Measurements from ENCODE around the gene SZT2. TPM values are rescaled to one million over a fixed set of nuclear protein-coding genes. Genes with fewer than 3 reads are reported as not detected.

The SZT2 gene
- total RNA-seq, 1 donor from 2014 or later: 24.8 TPM

DNA sequence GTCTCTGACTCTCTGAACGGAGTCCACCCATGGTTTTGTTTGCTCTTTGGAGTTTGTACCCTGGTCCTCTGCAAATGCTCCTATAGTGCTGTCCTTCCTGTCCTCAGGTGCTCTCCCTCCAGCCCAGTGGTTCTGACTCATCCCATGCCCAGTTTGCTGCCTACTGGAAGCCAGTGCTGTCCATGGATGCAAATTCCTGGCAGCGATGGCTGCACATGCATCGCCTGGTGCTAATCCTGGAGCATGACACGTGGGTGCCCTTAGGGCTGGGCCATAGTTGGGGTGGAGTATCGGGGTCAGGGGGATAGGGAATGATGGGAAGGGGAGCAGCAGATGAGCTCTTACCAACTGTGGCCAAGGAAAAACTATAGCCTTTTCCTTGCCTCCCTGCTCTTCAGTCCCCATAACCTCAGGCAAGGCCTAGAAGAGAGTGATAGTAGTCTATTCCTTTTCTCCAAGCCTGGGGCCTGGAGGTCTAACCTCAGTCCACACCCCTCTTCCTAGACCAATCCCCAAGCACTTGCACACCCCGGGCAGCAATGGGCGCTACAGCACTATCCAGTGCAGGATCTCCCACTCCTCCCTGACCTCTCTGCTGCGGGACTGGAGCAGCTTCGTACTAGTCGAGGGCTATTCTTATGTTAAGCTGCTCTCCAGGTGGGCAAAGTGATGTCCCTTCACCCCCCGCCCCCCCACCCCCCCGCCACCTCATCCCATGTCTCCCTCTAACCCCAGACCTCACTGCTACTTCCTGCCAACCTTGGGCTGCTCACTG lies 32.5 kb downstream of the SZT2 start:
- intact Hi-C loops (cut with micrococcal nuclease): no loop called here
- peaks cover 97% of the 10 kb centered on the region for H3K36me3 ChIP-seq
- no peaks in the 10 kb centered on the region for H3K9me3 ChIP-seq (replicated peaks)
- no peak overlapping the region for H3K27ac ChIP-seq (replicated peaks)
- H3K27me3 ChIP-seq (ENCODE audit: low read depth): no peaks in the 10 kb centered on the region
- H3K4me3 ChIP-seq: no peak overlapping the region
- no peak for DNase-seq
- TF ChIP-seq, protein P1, sequence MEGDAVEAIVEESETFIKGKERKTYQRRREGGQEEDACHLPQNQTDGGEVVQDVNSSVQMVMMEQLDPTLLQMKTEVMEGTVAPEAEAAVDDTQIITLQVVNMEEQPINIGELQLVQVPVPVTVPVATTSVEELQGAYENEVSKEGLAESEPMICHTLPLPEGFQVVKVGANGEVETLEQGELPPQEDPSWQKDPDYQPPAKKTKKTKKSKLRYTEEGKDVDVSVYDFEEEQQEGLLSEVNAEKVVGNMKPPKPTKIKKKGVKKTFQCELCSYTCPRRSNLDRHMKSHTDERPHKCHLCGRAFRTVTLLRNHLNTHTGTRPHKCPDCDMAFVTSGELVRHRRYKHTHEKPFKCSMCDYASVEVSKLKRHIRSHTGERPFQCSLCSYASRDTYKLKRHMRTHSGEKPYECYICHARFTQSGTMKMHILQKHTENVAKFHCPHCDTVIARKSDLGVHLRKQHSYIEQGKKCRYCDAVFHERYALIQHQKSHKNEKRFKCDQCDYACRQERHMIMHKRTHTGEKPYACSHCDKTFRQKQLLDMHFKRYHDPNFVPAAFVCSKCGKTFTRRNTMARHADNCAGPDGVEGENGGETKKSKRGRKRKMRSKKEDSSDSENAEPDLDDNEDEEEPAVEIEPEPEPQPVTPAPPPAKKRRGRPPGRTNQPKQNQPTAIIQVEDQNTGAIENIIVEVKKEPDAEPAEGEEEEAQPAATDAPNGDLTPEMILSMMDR (IDR thresholded peaks at IDR 0.05; ENCODE audit: borderline replicate concordance): no peak
- H3K4me1 ChIP-seq: no peaks in the 10 kb centered on the region

DNA sequence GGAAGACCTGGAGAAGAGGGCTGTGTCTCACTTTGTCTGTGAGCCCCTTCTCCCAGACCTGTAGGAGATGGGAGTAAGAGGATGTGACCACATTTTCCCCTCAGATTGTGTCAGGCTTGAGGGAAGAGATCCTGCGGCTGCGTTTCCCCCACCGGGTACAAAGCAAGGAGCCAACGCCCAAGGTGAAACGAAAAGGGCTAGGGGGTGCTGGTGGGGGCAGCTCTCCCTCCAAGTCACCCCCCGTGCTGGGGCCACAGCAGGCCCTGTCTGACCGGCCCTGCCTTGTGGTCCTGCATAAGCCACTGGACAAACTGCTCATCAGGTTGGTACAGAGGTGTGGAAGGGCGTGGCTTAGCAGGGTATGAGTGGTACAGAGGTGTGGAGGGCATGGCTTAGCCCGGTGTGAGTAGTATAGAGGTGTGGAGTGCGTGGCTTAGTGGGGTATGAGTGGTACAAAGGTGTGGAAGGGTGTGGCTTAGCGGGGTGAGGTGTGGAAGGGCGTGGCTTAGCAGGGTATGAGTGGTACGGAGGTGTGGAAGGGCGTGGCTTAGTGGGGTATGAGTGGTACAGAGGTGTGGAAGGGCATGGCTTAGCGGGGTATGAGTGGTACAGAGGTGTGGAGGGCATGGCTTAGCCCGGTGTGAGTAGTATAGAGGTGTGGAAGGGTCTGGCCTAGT lies 33.4 kb downstream of the SZT2 start:
- TF ChIP-seq, protein P1 (IDR thresholded peaks at IDR 0.05; ENCODE audit: borderline replicate concordance): no peak

DNA sequence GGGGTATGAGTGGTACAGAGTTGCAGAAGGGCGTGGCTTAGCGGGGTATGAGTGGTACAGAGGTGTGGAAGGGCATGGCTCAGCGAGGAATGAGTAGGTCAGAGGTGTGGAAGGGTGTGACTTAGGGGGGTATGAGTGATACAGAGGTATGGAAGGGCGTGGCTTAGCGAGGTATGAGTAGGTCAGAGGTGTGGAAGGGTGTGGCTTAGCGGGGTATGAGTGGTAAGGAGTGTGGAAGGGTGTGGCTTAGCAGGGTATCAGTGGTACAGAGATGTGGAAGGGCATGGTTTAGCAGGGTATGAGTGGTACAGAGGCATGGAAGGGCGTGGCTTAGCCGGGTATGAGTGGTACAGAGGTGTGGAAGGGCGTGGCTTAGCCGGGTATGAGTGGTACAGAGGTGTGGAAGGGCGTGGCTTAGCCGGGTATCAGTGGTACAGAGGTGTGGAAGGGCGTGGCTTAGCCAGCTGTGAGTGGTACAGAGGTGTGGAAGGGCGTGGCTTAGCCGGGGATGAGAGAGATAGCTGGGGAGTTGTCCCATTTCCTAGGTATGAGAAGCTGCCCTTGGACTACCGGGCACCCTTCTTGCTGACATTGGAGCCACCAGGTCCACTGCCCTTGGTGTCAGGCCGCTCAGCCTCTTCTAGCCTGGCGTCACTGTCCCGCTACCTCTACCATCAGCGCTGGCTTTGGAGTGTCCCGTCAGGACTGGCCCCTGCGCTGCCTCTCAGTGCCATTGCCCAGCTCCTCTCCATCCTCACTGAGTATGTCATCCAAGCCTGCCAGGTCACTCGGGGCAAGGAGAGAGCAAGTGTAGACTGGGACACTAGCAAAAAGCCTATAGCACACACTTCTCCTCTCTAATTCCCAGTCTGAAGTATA lies 34.2 kb downstream of the SZT2 start:
- TF ChIP-seq, protein P1 (IDR thresholded peaks at IDR 0.05; ENCODE audit: borderline replicate concordance): no peak
- intact Hi-C loops (cut with micrococcal nuclease): no loop called here

More for the DNA sequence above, 33.4 kb downstream of the SZT2 start:
- Histone ChIP-seq H3K27me3 (ENCODE audit: low read depth) (no peaks in the 10 kb centered on the region), H3K9me3 (replicated peaks) (no peaks in the 10 kb centered on the region), H3K4me1 (no peaks in the 10 kb centered on the region), H3K4me3 (no peak overlapping the region), H3K27ac (replicated peaks) (no peak overlapping the region), H3K36me3 (peaks cover 97% of the 10 kb centered on the region)
- DNase-seq: no peak
- intact Hi-C loops (cut with micrococcal nuclease): no loop called here

DNA sequence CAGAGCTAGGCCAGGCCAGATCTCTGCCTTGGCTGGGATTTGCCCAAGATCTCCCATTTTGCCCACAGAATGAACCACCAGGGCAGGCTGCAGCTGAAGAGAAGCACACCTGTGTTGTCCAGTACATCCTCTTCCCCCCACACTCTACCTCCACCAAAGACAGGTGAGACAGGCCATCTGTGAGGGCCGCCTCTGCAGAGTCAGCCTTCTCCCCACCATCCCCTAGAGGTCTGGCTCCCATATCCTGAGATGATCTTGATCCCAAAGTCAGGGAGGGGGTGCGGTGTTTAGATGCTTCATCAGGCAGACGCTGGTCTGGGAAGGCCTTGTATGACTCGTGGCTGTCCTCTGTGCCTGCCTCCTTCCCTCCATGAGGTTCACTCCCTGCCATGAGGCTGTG lies 35.3 kb downstream of the SZT2 start:
- Histone ChIP-seq H3K27ac (replicated peaks) (no peak overlapping the region), H3K27me3 (ENCODE audit: low read depth) (no peaks in the 10 kb centered on the region), H3K4me1 (no peaks in the 10 kb centered on the region), H3K4me3 (no peak overlapping the region), H3K9me3 (replicated peaks) (no peaks in the 10 kb centered on the region), H3K36me3 (peaks cover 97% of the 10 kb centered on the region)
- DNase-seq: no peak
- TF ChIP-seq, protein P1 (IDR thresholded peaks at IDR 0.05; ENCODE audit: borderline replicate concordance): no peak
- intact Hi-C loops (cut with micrococcal nuclease): no loop called here

More for the DNA sequence above, 34.2 kb downstream of the SZT2 start:
- Histone ChIP-seq H3K27me3 (ENCODE audit: low read depth) (no peaks in the 10 kb centered on the region), H3K4me3 (no peak overlapping the region), H3K4me1 (no peaks in the 10 kb centered on the region), H3K9me3 (replicated peaks) (no peaks in the 10 kb centered on the region), H3K36me3 (peaks cover 97% of the 10 kb centered on the region), H3K27ac (replicated peaks) (no peak overlapping the region)
- no peak for DNase-seq

DNA sequence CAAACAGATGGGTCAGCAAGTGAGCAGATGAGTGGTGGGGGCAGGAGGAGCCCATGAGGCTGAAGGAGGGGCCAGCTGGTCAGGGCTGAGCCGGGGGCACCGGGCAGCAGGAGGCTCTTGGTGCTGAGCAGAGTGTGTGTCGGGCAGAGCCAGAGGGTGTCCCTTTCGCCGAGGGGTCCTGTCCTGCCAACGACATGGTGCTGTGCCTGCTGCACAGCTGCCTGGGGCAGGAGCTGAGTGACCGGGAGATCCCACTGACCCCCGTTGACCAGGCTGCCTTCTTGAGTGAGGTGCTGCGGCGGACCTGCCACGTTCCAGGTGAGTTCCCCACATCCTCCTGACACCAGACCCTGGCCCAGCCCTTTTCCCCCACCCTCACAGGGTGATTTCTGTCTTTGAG lies 36.5 kb downstream of the SZT2 start:
- H3K4me1 ChIP-seq: no peaks in the 10 kb centered on the region
- DNase-seq: no peak
- intact Hi-C loops (cut with micrococcal nuclease): no loop called here
- peaks cover 97% of the 10 kb centered on the region for H3K36me3 ChIP-seq
- H3K27ac ChIP-seq (replicated peaks): no peak overlapping the region
- no peaks in the 10 kb centered on the region for H3K27me3 ChIP-seq (ENCODE audit: low read depth)
- H3K9me3 ChIP-seq (replicated peaks): no peaks in the 10 kb centered on the region
- TF ChIP-seq, protein P1 (IDR thresholded peaks at IDR 0.05; ENCODE audit: borderline replicate concordance): no peak
- no peak overlapping the region for H3K4me3 ChIP-seq

Measured in left ventricle myocardium inferior (tissue), 1 donor.